IMR-90 (cell line): ENCODE measurements around the gene METRNL. TPM values are rescaled to one million over a fixed set of nuclear protein-coding genes. Genes with fewer than 3 reads are reported as not detected.

Experiments
- ATAC-seq: fragments of 200-7000 bp; cut with Tn5 transposase; 2 replicates; pipeline ENCODE4 v1.9.1; 2020; ENCODE audit warnings: low read depth, mild to moderate bottlenecking, moderate library complexity
- BruUV-seq: library from RNA; stranded (reverse); fragments of 400-500 nt; replicated peaks from 2 replicates; lab custom pipeline; 2021; lab: Mats Ljungman, UMichigan
- CTCF ChIA-PET: fragments of 300-600 bp; formaldehyde crosslinking; extraction: SDS; loops from one replicate; lab custom pipeline; 2021; ENCODE audit warnings: antibody characterized with exemption; lab: Yijun Ruan, JAX
- POLR2A ChIA-PET: fragments of 300-600 bp; sonication (Branson Sonifier 250); formaldehyde crosslinking; loops from one replicate; lab custom pipeline; 2022; ENCODE audit warnings: antibody characterized with exemption; ENCODE audit not compliant: unreplicated experiment; lab: Charles Lee
- DNase-seq: peaks from one replicate; pipeline ENCODE4 v3.0.0; 2013
- H2AFZ ChIP-seq: replicated peaks from 2 replicates; pipeline ENCODE3; 2013; ENCODE audit warnings: low read length, mild to moderate bottlenecking; ENCODE audit not compliant: poor library complexity
- H2AK5ac ChIP-seq: 2 replicates; pipeline ENCODE4 v1.6.1; 2013; ENCODE audit warnings: low read depth, low read length, inconsistent platforms
- H2AK9ac ChIP-seq: replicated peaks from 2 replicates; pipeline ENCODE3; 2013; ENCODE audit warnings: mild to moderate bottlenecking, low read depth, low read length, moderate library complexity; ENCODE audit not compliant: poor library complexity
- H2BK120ac ChIP-seq: 2 replicates; pipeline ENCODE4 v1.6.1; 2013; ENCODE audit warnings: low read depth, low read length, inconsistent platforms
- H2BK15ac ChIP-seq: 3 replicates; pipeline ENCODE4 v1.6.1; 2013; ENCODE audit warnings: low read depth, low read length, inconsistent platforms
- H2BK20ac ChIP-seq: 2 replicates; pipeline ENCODE4 v1.6.1; 2013; ENCODE audit warnings: low read depth, mild to moderate bottlenecking, inconsistent platforms, low read length, moderate library complexity
- H2BK5ac ChIP-seq: 2 replicates; pipeline ENCODE4 v1.6.1; 2013; ENCODE audit warnings: mild to moderate bottlenecking, low read depth, low read length, inconsistent platforms; ENCODE audit not compliant: poor library complexity, severe bottlenecking
- H3K14ac ChIP-seq: replicated peaks from 2 replicates; pipeline ENCODE4 v1.6.1; 2013; ENCODE audit warnings: low read depth, low read length, inconsistent platforms
- H3K18ac ChIP-seq: 2 replicates; pipeline ENCODE4 v1.6.1; 2013; ENCODE audit warnings: low read depth, low read length, control low read depth
- H3K23ac ChIP-seq: 2 replicates; pipeline ENCODE4 v1.6.1; 2013; ENCODE audit warnings: low read depth, low read length, inconsistent platforms
- H3K27ac ChIP-seq: 2 replicates; pipeline ENCODE4 v1.5.1; 2013; ENCODE audit warnings: mild to moderate bottlenecking, control low read depth, low read length; ENCODE audit not compliant: insufficient read depth
- H3K27me3 ChIP-seq: 2 replicates; pipeline ENCODE4 v1.6.1; 2013; ENCODE audit warnings: low read length; ENCODE audit not compliant: control insufficient read depth, insufficient read depth
- H3K36me3 ChIP-seq: 2 replicates; pipeline ENCODE4 v1.6.1; 2013; ENCODE audit warnings: low read length, mixed read lengths; ENCODE audit not compliant: control insufficient read depth, insufficient read depth
- H3K4ac ChIP-seq: 2 replicates; pipeline ENCODE4 v1.6.1; 2013; ENCODE audit warnings: low read depth, low read length, inconsistent platforms
- H3K4me1 ChIP-seq: 2 replicates; pipeline ENCODE4 v1.6.1; 2013; ENCODE audit warnings: low read length, mixed read lengths; ENCODE audit not compliant: control insufficient read depth, insufficient read depth
- H3K4me2 ChIP-seq: 2 replicates; pipeline ENCODE4 v1.6.1; 2013; ENCODE audit warnings: low read depth, mild to moderate bottlenecking, control low read depth, low read length, moderate library complexity
- H3K4me3 ChIP-seq: 2 replicates; pipeline ENCODE4 v1.5.1; 2013; ENCODE audit warnings: low read depth, mild to moderate bottlenecking, control low read depth, low read length, moderate library complexity; ENCODE audit not compliant: insufficient read depth
- H3K56ac ChIP-seq: 2 replicates; pipeline ENCODE4 v1.6.1; 2013; ENCODE audit warnings: low read length, inconsistent platforms; ENCODE audit not compliant: insufficient read depth; ENCODE audit errors: extremely low read depth
- H3K79me1 ChIP-seq, 2 experiments: 2 replicates each; pipeline ENCODE4 v1.6.1; 2013; ENCODE audit warnings: low read length in 2 of 2, inconsistent platforms in 1 of 2, low read depth in 1 of 2
- H3K9ac ChIP-seq: 2 replicates; pipeline ENCODE4 v1.6.1; 2013; ENCODE audit warnings: low read depth, low read length, control low read depth
- H3K9me1 ChIP-seq: 2 replicates; pipeline ENCODE4 v1.6.1; 2013; ENCODE audit warnings: low read length, inconsistent platforms; ENCODE audit not compliant: insufficient read depth
- H3K9me3 ChIP-seq: 2 replicates; pipeline ENCODE4 v1.6.1; 2013; ENCODE audit warnings: low read length; ENCODE audit not compliant: control insufficient read depth, insufficient read depth
- H4K20me1 ChIP-seq: 2 replicates; pipeline ENCODE4 v1.6.1; 2013; ENCODE audit warnings: low read length, inconsistent platforms; ENCODE audit not compliant: insufficient read depth
- H4K5ac ChIP-seq: 2 replicates; pipeline ENCODE4 v1.6.1; 2013; ENCODE audit warnings: mild to moderate bottlenecking, low read depth, low read length, control low read depth
- H4K8ac ChIP-seq, 2 experiments: 2 replicates each; pipeline ENCODE4 v1.6.1; 2013; ENCODE audit warnings: low read depth in 2 of 2, low read length in 2 of 2, control low read depth in 1 of 2, inconsistent platforms in 1 of 2
- H4K91ac ChIP-seq: 2 replicates; pipeline ENCODE4 v1.6.1; 2013; ENCODE audit warnings: low read depth, low read length, inconsistent platforms; ENCODE audit not compliant: insufficient read depth
- CHD1 ChIP-seq: IDR thresholded peaks from 2 replicates; pipeline ENCODE4 v1.6.1; 2012; ENCODE audit warnings: low read depth, low read length, improper control_type of control experiment
- CTCF ChIP-seq: conservative IDR thresholded peaks from 2 replicates; pipeline ENCODE4 v1.5.1; 2012; ENCODE audit warnings: mild to moderate bottlenecking, low read depth, low read length, improper control_type of control experiment
- FOS ChIP-seq: fragments of 150-350 bp; IDR thresholded peaks from 2 replicates; pipeline ENCODE4 v1.6.1; 2016; ENCODE audit warnings: low read depth, low read length
- MAFK ChIP-seq: IDR thresholded peaks from 2 replicates; pipeline ENCODE4 v1.6.1; 2012; ENCODE audit warnings: low read depth, low read length, improper control_type of control experiment
- MXI1 ChIP-seq: IDR thresholded peaks from 2 replicates; pipeline ENCODE4 v1.6.1; 2012; ENCODE audit warnings: low read depth, mild to moderate bottlenecking, low read length, moderate library complexity, borderline replicate concordance
- NFE2L2 ChIP-seq: fragments of 150-350 bp; IDR thresholded peaks from 2 replicates; pipeline ENCODE4 v1.6.1; 2016; ENCODE audit warnings: low read depth, mild to moderate bottlenecking, low read length
- RCOR1 ChIP-seq: IDR thresholded peaks from 2 replicates; pipeline ENCODE4 v1.6.1; 2012; ENCODE audit warnings: mild to moderate bottlenecking, low read length, improper control_type of control experiment; ENCODE audit not compliant: insufficient replicate concordance
- RFX5 ChIP-seq: IDR thresholded peaks from 2 replicates; pipeline ENCODE4 v1.8.0; 2012; ENCODE audit warnings: low read depth, mild to moderate bottlenecking, low read length, moderate library complexity
- SMC3 ChIP-seq: fragments of 150-350 bp; IDR thresholded peaks from 2 replicates; pipeline ENCODE4 v1.6.1; 2016; ENCODE audit warnings: low read depth, mild to moderate bottlenecking, antibody characterized with exemption, low read length, moderate library complexity
- WGBS, 2 experiments: methylation state at CpG; one replicate each; pipeline versions ENCODE4 v1.1.5 to v1.1.7; 2013; ENCODE audit warnings: missing lambda C conversion rate in 2 of 2; ENCODE audit not compliant: insufficient read length in 1 of 2; ENCODE audit errors: extremely low coverage in 2 of 2; 5-methylcytosine and 5-hydroxymethylcytosine counted together
- dilution Hi-C: fragments of 300-500 bp; cut with HindIII; formaldehyde crosslinking; loops from one replicate; pipeline ENCODE4 v1.14.3; 2018; ENCODE audit warnings: low sequenced_read_pairs; ENCODE audit not compliant: unreplicated experiment
- in situ Hi-C: fragments of 300-500 bp; cut with MboI; formaldehyde crosslinking; loops from 3 replicates; pipeline ENCODE4 v1.14.3; 2019; ENCODE audit warnings: low sequenced_read_pairs, inconsistent platforms, mixed read lengths
- intact Hi-C: fragments of 100-400 bp; cut with micrococcal nuclease; formaldehyde crosslinking; loops from 2 replicates; pipeline ENCODE4 v1.10.0; 2022
- polyA plus RNA-seq, 3 experiments: library from polyadenylated mRNA; depleted of rRNA; stranded (reverse); fragments of >200 nt; gene quantifications; 2 replicates each; pipeline ENCODE4 v1.2.3, GENCODE V29; 2012; ENCODE audit warnings: low replicate concordance in 1 of 3
- total RNA-seq: library from RNA; depleted of rRNA; stranded (reverse); fragments of >200 nt; gene quantifications from 2 replicates; pipeline ENCODE4 v1.2.3, GENCODE V29; 2012

Gene METRNL
- total and polyA plus RNA-seq, 2 of the 4 experiments (the other 2 are of a cell fraction), result 17.9 to 48.2 TPM

DNA sequence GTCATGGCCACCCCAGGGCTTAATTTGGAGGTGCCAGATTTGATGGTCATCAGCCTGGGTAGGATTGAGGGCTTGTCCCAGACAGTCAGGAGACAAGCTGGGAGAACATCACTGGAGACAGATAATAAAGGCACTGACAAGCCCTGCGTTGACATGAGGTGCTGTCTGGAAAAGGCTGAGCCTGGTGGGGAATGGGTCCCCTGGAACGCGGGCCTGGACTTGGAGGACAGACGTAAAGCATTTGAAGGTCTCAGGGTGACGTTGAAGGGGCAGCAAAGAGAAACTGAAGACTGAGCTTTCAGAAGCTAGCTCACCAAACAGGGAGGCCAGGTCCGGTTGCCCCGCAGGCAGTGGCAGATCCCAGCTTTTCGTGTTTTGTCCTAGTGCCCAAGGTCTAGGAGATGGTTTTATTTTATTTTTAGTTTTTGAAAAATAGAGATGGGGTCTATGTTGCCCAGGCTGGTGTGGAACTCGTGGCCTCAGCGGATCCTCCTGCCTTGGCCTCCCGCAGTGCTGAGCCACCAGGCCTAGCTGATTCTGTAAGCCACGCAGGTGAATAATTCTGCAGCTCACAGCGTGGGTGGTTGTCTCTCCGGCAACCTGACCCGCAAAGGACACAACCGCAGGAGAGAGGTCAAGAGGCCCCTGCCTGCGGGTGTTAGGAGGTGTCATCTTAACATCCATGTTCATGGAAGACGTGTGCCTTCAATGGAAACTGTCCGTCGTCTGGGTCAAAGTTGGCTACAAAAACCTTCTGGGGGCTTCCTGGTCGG, 37.6 kb downstream of the METRNL start:
- no peaks in the 10 kb centered on the region for H3K36me3 ChIP-seq
- H3K79me1 ChIP-seq, result no peaks in the 10 kb centered on the region
- in situ Hi-C loops (no loop called here), dilution Hi-C loops (no loop called here), intact Hi-C loops (no loop called here)
- no peak overlapping the region for H3K18ac ChIP-seq
- H2AFZ ChIP-seq, result peak overlapping the region; percentile 3
- H4K8ac ChIP-seq, result no peak overlapping the region
- no peak overlapping the region for H2BK120ac ChIP-seq
- H3K14ac ChIP-seq, result no peak overlapping the region
- no peak overlapping the region for H3K4ac ChIP-seq
- no peak overlapping the region for H3K9ac ChIP-seq
- no TSS peak for BruUV-seq
- no peak for ATAC-seq
- POLR2A ChIA-PET, result no interaction called here
- H3K4me1 ChIP-seq, result no peaks in the 10 kb centered on the region
- H4K5ac ChIP-seq, result no peak overlapping the region
- TF ChIP-seq NFE2L2 (no peak), SMC3 (no peak), FOS (no peak), MAFK (no peak), MXI1 (no peak), CHD1 (no peak), CTCF (no peak), RCOR1 (no peak), RFX5 (no peak)
- H4K91ac ChIP-seq, result no peak overlapping the region
- no peaks in the 10 kb centered on the region for H3K9me1 ChIP-seq
- 89% methylated on average over 10 of the region's 21 CpGs; no CpG with 5 or more reads in 1 of the 2 experiments for WGBS, 2 experiments
- H2BK15ac ChIP-seq, result no peak overlapping the region
- H3K27me3 ChIP-seq, result peaks cover 14% of the 10 kb centered on the region; the same call in 1 of the 2 replicates
- no peak overlapping the region for H3K23ac ChIP-seq
- no peak overlapping the region for H3K27ac ChIP-seq
- DNase-seq, result no peak
- no peak overlapping the region for H3K4me3 ChIP-seq
- H2BK20ac ChIP-seq, result no peak overlapping the region
- H2AK5ac ChIP-seq, result no peak overlapping the region
- H3K4me2 ChIP-seq, result no peak overlapping the region
- no peaks in the 10 kb centered on the region for H3K9me3 ChIP-seq
- H2AK9ac ChIP-seq, result no peak overlapping the region
- peak overlapping the region; percentile 0 for H2BK5ac ChIP-seq
- H4K20me1 ChIP-seq, result no peaks in the 10 kb centered on the region
- CTCF ChIA-PET, result no interaction called here
- no peak overlapping the region for H3K56ac ChIP-seq
